Fibroblast of lung (primary cell): Measurements from ENCODE around the gene PFAS.

Source experiments
- CTCF ChIP-seq, 2 donors: IDR thresholded peaks in 1 of 2; conservative IDR thresholded peaks in 1 of 2; 1 replicate in 1 of 2; 2 replicates in 1 of 2; pipeline ENCODE4 v1.5.1; 2011 to 2012; ENCODE audit warnings: low read length in 2 of 2, control low read depth in 1 of 2, inconsistent platforms in 1 of 2, low read depth in 1 of 2, mild to moderate bottlenecking in 1 of 2
- EZH2 ChIP-seq: IDR thresholded peaks from 2 replicates; pipeline ENCODE4 v1.5.1; 2012; ENCODE audit warnings: low read length, control low read depth, mild to moderate bottlenecking; ENCODE audit errors: missing control alignments

GRCh38 chr17:8237175-8237574, 11.9 kb upstream of the PFAS start:
- TF ChIP-seq EZH2 (no peak), CTCF (conservative IDR thresholded peaks at IDR 0.05 in 1 of 2, IDR thresholded peaks at IDR 0.05 in 1 of 2; ENCODE audit: low read depth in 1 of 2, low read length in 2 of 2) (no peak)
